Measurements from ENCODE around the gene APOBEC2. TPM values are rescaled to one million over a fixed set of nuclear protein-coding genes. Genes with fewer than 3 reads are reported as not detected.

APOBEC2 gene
- total and polyA plus RNA-seq, 2 of the 13 experiments (the other 11 are each of a cell fraction or from before 2014, with no cell fraction given), result 0.09 TPM; not detected in 1

GRCh38 chr6:41047306-41047705 is 5.7 kb upstream of the APOBEC2 start:
- POLR2A ChIA-PET, result interaction anchor here (1.6 to 2.8 kb wide), 3 partner anchors 9 to 25 kb away, joined by 5 to 18 read pairs (median 10); partner anchors contain the start of genes NFYA and OARD1
- BruUV-seq (replicated peaks), result no TSS peak
- Histone ChIP-seq H3K9me3 (ENCODE audit: low read length) (no peaks in the 10 kb centered on the region), H4K20me1 (ENCODE audit: insufficient read depth, low read length) (no peaks in the 10 kb centered on the region), H2AFZ (ENCODE audit: low read length) (no peak overlapping the region), H3K27ac (ENCODE audit: extremely low read length, insufficient read depth, low read length) (no peak overlapping the region), H3K9ac (ENCODE audit: insufficient read depth, low read depth, low read length) (no peak overlapping the region), H3K27me3 (ENCODE audit: control insufficient read depth in 1 of 2, insufficient read depth in 2 of 2, low read length in 2 of 2) (no peaks in the 10 kb centered on the region), H3K4me2 (ENCODE audit: low read depth, low read length) (no peak overlapping the region), H3K79me2 (ENCODE audit: insufficient read depth, low read length) (no peaks in the 10 kb centered on the region), H3K36me3 (replicated peaks in 1 of 2; ENCODE audit: control insufficient read depth in 1 of 2, insufficient read depth in 2 of 2, low read length in 2 of 2) (peaks cover 0 to 4% of the 10 kb centered on the region in 2 experiments; a peak in 1 of 5 replicates), H3K4me3 (replicated peaks in 1 of 3; ENCODE audit: insufficient read depth in 1 of 3, low read depth in 2 of 3, low read length in 3 of 3) (no peak overlapping the region), H3K4me1 (ENCODE audit: insufficient read depth, low read length) (peaks cover 55% of the 10 kb centered on the region)
- no peak for FAIRE-seq
- no peak for ATAC-seq
- WGBS (ENCODE audit: low lambda C conversion rate), result 80% methylated on average over 2 of the region's 2 CpGs
- TF ChIP-seq AFF4 (CRISPR knock-in tag; IDR thresholded peaks at IDR 0.05) (no peak), TBL1XR1 (IDR thresholded peaks at IDR 0.05; ENCODE audit: borderline replicate concordance, low read length, partially characterized antibody) (no peak), HNF4A (CRISPR knock-in tag; IDR thresholded peaks at IDR 0.05) (no peak)
- TF ChIP-seq, protein P1, sequence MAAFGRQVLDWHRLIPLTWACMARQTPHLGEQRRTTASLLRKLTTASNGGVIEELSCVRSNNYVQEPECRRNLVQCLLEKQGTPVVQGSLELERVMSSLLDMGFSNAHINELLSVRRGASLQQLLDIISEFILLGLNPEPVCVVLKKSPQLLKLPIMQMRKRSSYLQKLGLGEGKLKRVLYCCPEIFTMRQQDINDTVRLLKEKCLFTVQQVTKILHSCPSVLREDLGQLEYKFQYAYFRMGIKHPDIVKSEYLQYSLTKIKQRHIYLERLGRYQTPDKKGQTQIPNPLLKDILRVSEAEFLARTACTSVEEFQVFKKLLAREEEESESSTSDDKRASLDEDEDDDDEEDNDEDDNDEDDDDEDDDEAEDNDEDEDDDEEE (CRISPR knock-in tag; IDR thresholded peaks at IDR 0.05), result no peak
- in situ Hi-C loops (cut with HindIII; ENCODE audit: extremely low pct_ligation_motif_present, low pct_unique_long_range_greater_than_20kb) (loop anchor here (25.0 kb wide), 1 partner anchor 710 kb away; no protein-coding TSS in a partner anchor), intact Hi-C loops (cut with micrococcal nuclease; ENCODE audit: unreplicated experiment) (no loop called here)
- CTCF ChIA-PET (ENCODE audit: low intra/inter-chr PET ratio, low total read pairs), result no interaction called here
- DNase-seq (ENCODE audit: low spot score), result no peak
